Heart left ventricle (tissue), 16 donors: ENCODE results near the gene BCL2L12. TPM values are rescaled to one million over a fixed set of nuclear protein-coding genes. Genes with fewer than 3 reads are reported as not detected.

Experiments
- ATAC-seq, 4 donors: fragments of 200-7000 bp; cut with Tn5 transposase; one replicate each; pipeline ENCODE4 v1.9.1; 2020 to 2022; ENCODE audit warnings: moderate library complexity in 4 of 4, mild to moderate bottlenecking in 3 of 4, moderate number of reproducible peaks in 1 of 4
- DNase-seq, 5 donors: peaks; one replicate each; pipeline ENCODE4 v3.0.0-alpha.2; 2020
- H3K27ac ChIP-seq, 12 donors: fragments of 200-600 bp; sonication (generic) in 4 of 12; one replicate each; pipeline versions ENCODE4 v1.5.0 to v1.8.0; 2016 to 2022; ENCODE audit warnings: mild to moderate bottlenecking in 2 of 12
- H3K27me3 ChIP-seq, 9 donors: fragments of 200-600 bp; sonication (generic) in 2 of 9; one replicate each; pipeline versions ENCODE4 v1.5.1 to v1.8.0; 2016 to 2022; ENCODE audit warnings: mild to moderate bottlenecking in 3 of 9
- H3K36me3 ChIP-seq, 9 donors: fragments of 200-600 bp; sonication (generic) in 2 of 9; one replicate each; pipeline versions ENCODE4 v1.5.0 to v1.8.0; 2018 to 2022; ENCODE audit warnings: mild to moderate bottlenecking in 2 of 9
- H3K4me1 ChIP-seq, 12 donors: fragments of 200-600 bp; sonication (generic) in 4 of 12; one replicate each; pipeline versions ENCODE4 v1.5.0 to v1.8.0; 2016 to 2022; ENCODE audit warnings: mild to moderate bottlenecking in 3 of 12
- H3K4me3 ChIP-seq, 12 donors: fragments of 200-600 bp; sonication (generic) in 4 of 12; one replicate each; pipeline versions ENCODE4 v1.5.0 to v1.8.0; 2017 to 2022; ENCODE audit warnings: mild to moderate bottlenecking in 9 of 12, moderate library complexity in 4 of 12
- H3K9me3 ChIP-seq, 12 donors: fragments of 200-600 bp; sonication (generic) in 4 of 12; one replicate each; pipeline versions ENCODE4 v1.5.0 to v1.8.0; 2016 to 2022; ENCODE audit warnings: mild to moderate bottlenecking in 1 of 12
- POLR2A ChIP-seq, 2 donors: fragments of 450-650 bp; IDR thresholded peaks; one replicate each; pipeline ENCODE4 v1.6.1; 2017; ENCODE audit warnings: antibody characterized with exemption in 2 of 2, mild to moderate bottlenecking in 2 of 2, moderate library complexity in 2 of 2
- WGBS, 4 donors: extraction: QIAGEN DNeasy Blood & Tissue Kit in 2 of 4; methylation state at CpG; one replicate each; pipeline versions ENCODE4 v1.1.5 to v1.1.7; 2013 to 2018; 5-methylcytosine and 5-hydroxymethylcytosine counted together
- intact Hi-C, 10 donors: fragments of 100-400 bp; cut with DNase I; formaldehyde crosslinking; loops; one replicate each; pipeline versions ENCODE4 v1.11.1 to v1.14.2; 2022
- polyA plus RNA-seq, 2 donors: library from polyadenylated mRNA; stranded (reverse); fragments of 200-250 nt; gene quantifications; one replicate each; pipeline ENCODE4 v1.2.3, GENCODE V29; 2013
- total RNA-seq, 9 donors: library from RNA; depleted of rRNA in 2 of 9; stranded (reverse); fragments of >200 nt in 2 of 9; fragmentation: NEBNext Ultra II Directional in 3 of 9; extraction: Animal tissue kit (Norgen Biotek cat#: 25700) in 3 of 9; gene quantifications; one replicate each; pipeline versions ENCODE4 v1.1.0 to v1.2.4, GENCODE V29; 2016 to 2023
- TF ChIP-seq, protein P1 (sequence below), 12 donors: fragments of 200-600 bp; sonication (generic) in 4 of 12; IDR thresholded peaks; one replicate each; pipeline versions ENCODE4 v1.5.0 to v1.8.0; 2018 to 2022; ENCODE audit warnings: antibody characterized with exemption in 12 of 12, mild to moderate bottlenecking in 5 of 12
- donor health status: ischemic (EF 13 %, LVEDD 7.1; RV severe dilation, severe dysfunction).
- donor health status: healthy with polysubstance abuse.
- donor health status: DM: no; HTN: yes; CAD: no.
- donor health status: DM: no; HTN: no; CAD: no.
- donor health status: ischemic (EF 25% LVEDD 6.9; RV normal size, moderate dysfunction).
- donor health status: ischemic (EF 25% LVEDD 5.7; RV mildly dilated, moderate dysfunction).
- donor health status: healthy.
- donor health status: DM: yes; HTN: yes; CAD: no.
- donor health status: ischemic (EF 35%, LVEDD 5.7; RV mildly dilated, moderate dysfunction).
- donor health status: nonischemic (EF 11% LVEDD 7.7; RV severe dilation, severe dysfunction).
- donor health status: DM: yes; HTN: yes; CAD: no.
- donor health status: PGD.
- donor health status: ischemic (EF 29% LVEDD 5.4; RV normal size, mild dysfunction).
- donor health status: nonischemic (EF 23%, LVEDD 6.1; RV moderate dilation, normal function).

Gene BCL2L12
- total and polyA plus RNA-seq, 11 donors, result 5.9 to 18.6 (median 10.5) TPM

DNA sequence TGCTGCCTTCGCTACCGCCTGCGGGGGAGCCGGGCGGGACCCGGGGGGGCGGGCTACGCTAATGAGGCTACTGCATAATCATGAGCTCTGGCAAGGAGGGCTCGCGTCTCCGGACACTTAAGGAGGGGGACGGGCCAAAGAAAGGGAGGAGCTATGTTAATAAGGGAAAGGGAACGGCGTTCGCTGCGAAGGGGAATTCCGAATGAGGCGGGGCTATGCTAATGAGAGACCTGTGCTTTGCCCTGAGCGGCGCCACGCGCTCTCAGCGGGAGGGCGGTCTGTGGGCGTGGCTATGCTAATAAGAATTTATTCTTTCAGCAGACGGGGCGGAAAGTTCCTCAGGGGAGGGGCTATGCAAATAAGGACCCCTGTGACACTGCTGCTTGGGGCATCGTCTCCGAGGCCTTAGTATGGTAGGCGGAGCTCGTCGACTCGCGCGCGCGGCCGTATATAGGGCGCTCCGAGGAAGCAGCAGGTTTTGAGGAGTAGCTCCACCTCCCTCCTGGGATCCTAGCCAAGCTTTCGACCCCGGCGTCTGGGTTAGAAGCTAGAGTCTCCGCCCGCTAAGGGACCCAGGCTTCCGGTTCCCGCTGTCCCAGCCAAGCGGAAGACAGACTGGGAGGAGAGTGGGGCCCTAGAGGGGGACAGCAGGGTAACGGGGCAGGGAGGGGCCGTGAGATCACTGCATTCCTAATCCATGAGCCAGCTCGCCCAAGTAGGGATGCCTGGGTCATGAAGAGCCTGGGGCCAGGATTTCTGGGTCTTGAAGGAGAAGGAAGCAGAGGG is 25.4 kb upstream of the BCL2L12 start, which contains the start of gene RRAS:
TSS of gene RRAS (minus strand) at position 31 of the 786 bp plus-strand sequence. CDS start 45 bp downstream, outside the sequence.
- intact Hi-C loops, result loop anchor here in 4 of 10 donors (1.0 to 10.0 kb wide), 8 partner anchors 36 to 1016 kb away; partner anchors contain the start of genes ALDH16A1 (in 1 of the 4), PIH1D1 (in 1 of the 4), PRMT1 (in 1 of the 4) and PRR12 (in 1 of the 4)
- Histone ChIP-seq H3K27me3 (no peaks in the 10 kb centered on the region), H3K36me3 (peaks cover 0 to 17% (median 9%) of the 10 kb centered on the region in 9 donors), H3K4me1 (peaks cover 3 to 77% (median 53%) of the 10 kb centered on the region in 12 donors), H3K27ac (peak within 1 kb of the TSS; percentile 98 to 100 (median 100)), H3K9me3 (no peaks in the 10 kb centered on the region), H3K4me3 (peak within 1 kb of the TSS; percentile 77 to 100 (median 92))
- TF ChIP-seq, protein P1, sequence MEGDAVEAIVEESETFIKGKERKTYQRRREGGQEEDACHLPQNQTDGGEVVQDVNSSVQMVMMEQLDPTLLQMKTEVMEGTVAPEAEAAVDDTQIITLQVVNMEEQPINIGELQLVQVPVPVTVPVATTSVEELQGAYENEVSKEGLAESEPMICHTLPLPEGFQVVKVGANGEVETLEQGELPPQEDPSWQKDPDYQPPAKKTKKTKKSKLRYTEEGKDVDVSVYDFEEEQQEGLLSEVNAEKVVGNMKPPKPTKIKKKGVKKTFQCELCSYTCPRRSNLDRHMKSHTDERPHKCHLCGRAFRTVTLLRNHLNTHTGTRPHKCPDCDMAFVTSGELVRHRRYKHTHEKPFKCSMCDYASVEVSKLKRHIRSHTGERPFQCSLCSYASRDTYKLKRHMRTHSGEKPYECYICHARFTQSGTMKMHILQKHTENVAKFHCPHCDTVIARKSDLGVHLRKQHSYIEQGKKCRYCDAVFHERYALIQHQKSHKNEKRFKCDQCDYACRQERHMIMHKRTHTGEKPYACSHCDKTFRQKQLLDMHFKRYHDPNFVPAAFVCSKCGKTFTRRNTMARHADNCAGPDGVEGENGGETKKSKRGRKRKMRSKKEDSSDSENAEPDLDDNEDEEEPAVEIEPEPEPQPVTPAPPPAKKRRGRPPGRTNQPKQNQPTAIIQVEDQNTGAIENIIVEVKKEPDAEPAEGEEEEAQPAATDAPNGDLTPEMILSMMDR (IDR thresholded peaks at IDR 0.05), result no peak
- peak; percentile 43 to 83 for TF ChIP-seq POLR2A (IDR thresholded peaks at IDR 0.05)
- WGBS, 4 donors, result 0 to 1% (median 1%) methylated on average over 47 to 51 of the region's 51 CpGs
- ATAC-seq, result peak; percentile 75 to 81 (median 78)
- peak; percentile 99 to 100 (median 100) for DNase-seq

DNA sequence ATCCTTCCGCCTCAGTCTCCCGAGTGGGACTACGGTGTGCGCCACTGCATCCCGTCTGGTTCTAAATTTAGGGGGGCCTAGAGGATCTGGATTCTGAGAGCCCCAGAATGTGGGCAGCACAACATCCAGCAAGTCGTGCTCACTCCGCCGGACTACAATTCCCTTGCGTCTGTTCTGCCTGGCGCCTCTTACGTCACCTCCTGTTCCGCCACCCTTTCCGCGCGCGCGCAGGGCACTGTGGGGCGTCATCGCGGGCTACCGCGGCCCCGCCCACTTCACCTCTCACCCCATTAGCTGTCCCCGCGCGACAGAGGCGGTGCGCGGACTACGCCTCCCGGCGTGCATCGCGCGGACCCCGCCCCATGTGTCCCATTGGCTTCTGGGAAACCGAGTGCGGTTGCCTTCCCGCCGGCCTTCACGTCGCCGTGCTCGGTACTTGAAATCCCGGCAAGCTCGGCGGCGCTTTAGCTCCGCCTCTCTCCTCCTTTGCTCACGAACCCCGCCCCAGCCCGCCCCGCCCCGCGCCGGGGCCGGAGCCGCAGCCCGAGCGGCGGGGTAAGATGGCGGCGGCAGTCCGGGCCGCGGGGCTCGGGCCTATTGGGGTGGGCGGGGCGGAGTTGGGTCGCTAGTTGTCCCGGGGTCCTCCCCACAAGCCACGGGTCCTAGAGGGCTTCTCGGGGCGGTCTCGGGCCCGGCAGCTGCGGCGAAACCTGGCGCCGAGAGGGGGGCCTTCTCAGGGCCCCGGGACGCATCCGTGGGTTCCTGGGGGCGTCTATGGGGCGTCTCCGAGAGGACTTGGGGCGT is 23.8 kb upstream of the BCL2L12 start, which contains the start of gene SCAF1:
TSS of gene SCAF1 (plus strand) at position 522 of the 804 bp plus-strand sequence. CDS start 2,818 bp downstream, outside the sequence.
- peak; percentile 79 to 93 for TF ChIP-seq POLR2A (IDR thresholded peaks at IDR 0.05)
- TF ChIP-seq, protein P1 (IDR thresholded peaks at IDR 0.05), result no peak
- DNase-seq, result peak; percentile 99 to 100 (median 99)
- H3K27me3 ChIP-seq, result no peaks in the 10 kb centered on the region
- peak within 1 kb of the TSS; percentile 76 to 100 (median 93) for H3K4me3 ChIP-seq
- WGBS, 4 donors, result 0 to 1% (median 0%) methylated on average over 24 to 87 of the region's 87 CpGs
- peaks cover 0 to 26% (median 13%) of the 10 kb centered on the region in 9 donors for H3K36me3 ChIP-seq
- H3K27ac ChIP-seq, result peak within 1 kb of the TSS; percentile 98 to 100 (median 100)
- peak; percentile 72 to 83 (median 79) for ATAC-seq
- peaks cover 3 to 65% (median 44%) of the 10 kb centered on the region in 12 donors for H3K4me1 ChIP-seq
- intact Hi-C loops, result loop anchor here in 3 of 10 donors (1.0 to 10.0 kb wide), 5 partner anchors 22 to 1017 kb away; partner anchors contain the start of genes ALDH16A1 (in 1 of the 3), PIH1D1 (in 1 of the 3), PRMT1 (in 1 of the 3) and PRR12 (in 1 of the 3)
- no peaks in the 10 kb centered on the region for H3K9me3 ChIP-seq

DNA sequence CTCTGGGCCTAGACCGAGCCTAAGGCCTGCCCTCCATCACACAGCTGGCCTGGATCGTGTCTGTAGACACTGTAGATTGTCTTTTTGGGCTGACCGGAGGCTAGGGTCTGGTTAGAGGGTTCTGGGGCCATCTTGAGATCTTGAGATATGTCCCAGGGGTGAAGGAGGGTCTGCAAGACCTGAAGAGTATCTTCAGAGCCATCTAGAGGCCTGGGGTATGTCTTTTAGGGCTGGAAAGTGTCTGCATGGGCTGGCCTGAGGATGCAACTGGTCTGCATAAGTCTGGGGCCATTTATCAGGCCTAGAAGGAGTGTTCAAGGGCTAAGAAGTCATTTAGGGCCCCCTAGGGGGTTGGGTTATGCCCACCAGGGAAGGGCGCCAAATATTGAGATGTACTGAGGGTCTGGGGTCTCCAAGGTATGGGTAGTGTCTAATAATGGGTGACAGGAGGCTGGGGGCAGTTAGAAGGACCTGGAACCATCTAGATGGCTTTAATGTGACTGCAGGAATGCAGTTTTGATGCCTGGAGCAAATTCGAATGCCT is 23.2 kb upstream of the BCL2L12 start:
- Histone ChIP-seq H3K36me3 (peaks cover 0 to 33% (median 20%) of the 10 kb centered on the region in 9 donors), H3K9me3 (no peaks in the 10 kb centered on the region), H3K4me3 (peak overlapping the region; percentile 76 to 100 (median 93)), H3K4me1 (peaks cover 3 to 60% (median 40%) of the 10 kb centered on the region in 12 donors), H3K27me3 (no peaks in the 10 kb centered on the region), H3K27ac (peak overlapping the region; percentile 73 to 100 (median 99))
- intact Hi-C loops, result loop anchor here in 2 of 10 donors (1.0 to 10.0 kb wide), 3 partner anchors 22 to 1018 kb away; partner anchors contain the start of genes ALDH16A1 (in 1 of the 2) and PIH1D1 (in 1 of the 2)
- 8 to 14% (median 11%) methylated on average over 4 to 5 of the region's 5 CpGs for WGBS, 4 donors
- DNase-seq (no peak), ATAC-seq (no peak)
- TF ChIP-seq POLR2A (IDR thresholded peaks at IDR 0.05), result no peak
- TF ChIP-seq, protein P1 (IDR thresholded peaks at IDR 0.05), result no peak
